ENCODE data around the gene CCNL1.

CCNL1 gene

DNA sequence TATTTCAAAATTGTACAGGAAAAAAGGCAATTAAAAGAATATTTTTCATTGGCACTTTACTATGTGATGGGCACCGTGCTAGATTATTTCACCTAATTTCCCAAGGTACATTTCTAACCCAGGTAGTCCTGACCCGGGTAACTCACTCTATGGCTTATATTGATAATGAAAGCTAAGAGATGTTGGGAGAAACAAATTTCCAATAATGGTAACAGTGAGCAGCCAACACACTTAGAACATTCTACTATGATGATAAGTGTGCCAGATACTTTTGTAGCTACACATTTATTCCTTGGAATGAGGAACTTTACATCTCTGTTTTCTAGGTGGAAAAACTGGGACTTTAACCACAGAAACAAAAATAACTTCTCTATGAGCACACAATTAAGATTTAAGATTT is 7.5 kb downstream of the CCNL1 start:
- no peak overlapping the region for H3K4me3 ChIP-seq (ENCODE audit: low read depth, low read length)
- no peak for DNase-seq (ENCODE audit: low read depth)
- TF ChIP-seq, protein P1, sequence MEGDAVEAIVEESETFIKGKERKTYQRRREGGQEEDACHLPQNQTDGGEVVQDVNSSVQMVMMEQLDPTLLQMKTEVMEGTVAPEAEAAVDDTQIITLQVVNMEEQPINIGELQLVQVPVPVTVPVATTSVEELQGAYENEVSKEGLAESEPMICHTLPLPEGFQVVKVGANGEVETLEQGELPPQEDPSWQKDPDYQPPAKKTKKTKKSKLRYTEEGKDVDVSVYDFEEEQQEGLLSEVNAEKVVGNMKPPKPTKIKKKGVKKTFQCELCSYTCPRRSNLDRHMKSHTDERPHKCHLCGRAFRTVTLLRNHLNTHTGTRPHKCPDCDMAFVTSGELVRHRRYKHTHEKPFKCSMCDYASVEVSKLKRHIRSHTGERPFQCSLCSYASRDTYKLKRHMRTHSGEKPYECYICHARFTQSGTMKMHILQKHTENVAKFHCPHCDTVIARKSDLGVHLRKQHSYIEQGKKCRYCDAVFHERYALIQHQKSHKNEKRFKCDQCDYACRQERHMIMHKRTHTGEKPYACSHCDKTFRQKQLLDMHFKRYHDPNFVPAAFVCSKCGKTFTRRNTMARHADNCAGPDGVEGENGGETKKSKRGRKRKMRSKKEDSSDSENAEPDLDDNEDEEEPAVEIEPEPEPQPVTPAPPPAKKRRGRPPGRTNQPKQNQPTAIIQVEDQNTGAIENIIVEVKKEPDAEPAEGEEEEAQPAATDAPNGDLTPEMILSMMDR (IDR thresholded peaks at IDR 0.05; ENCODE audit: low read depth, low read length, missing control alignments): no peak
- in situ Hi-C loops (cut with HindIII; ENCODE audit: low sequenced_read_pairs): no loop called here

DNA sequence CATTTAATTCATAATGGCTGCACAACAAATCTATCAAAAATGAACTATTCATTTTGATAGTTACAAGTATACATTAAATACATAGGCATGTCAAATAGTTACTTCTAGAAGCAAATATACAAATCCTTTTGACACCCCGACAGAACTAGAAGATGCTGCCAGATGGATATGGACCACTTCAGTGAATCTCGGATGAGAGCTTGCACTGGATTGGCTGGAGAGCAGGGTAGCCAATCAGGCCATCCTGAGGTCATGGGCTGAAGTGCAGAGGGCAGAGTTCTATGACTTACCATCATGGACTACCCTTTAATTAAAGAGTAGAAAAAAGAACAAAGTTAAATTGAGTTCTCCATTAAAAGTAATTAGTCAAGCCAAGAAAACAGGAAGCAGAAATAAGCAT is 8.3 kb downstream of the CCNL1 start:
- in situ Hi-C loops (cut with HindIII; ENCODE audit: low sequenced_read_pairs): no loop called here
- TF ChIP-seq, protein P1 (IDR thresholded peaks at IDR 0.05; ENCODE audit: low read depth, low read length, missing control alignments): no peak
- DNase-seq (ENCODE audit: low read depth): no peak
- no peak overlapping the region for H3K4me3 ChIP-seq (ENCODE audit: low read depth, low read length)

DNA sequence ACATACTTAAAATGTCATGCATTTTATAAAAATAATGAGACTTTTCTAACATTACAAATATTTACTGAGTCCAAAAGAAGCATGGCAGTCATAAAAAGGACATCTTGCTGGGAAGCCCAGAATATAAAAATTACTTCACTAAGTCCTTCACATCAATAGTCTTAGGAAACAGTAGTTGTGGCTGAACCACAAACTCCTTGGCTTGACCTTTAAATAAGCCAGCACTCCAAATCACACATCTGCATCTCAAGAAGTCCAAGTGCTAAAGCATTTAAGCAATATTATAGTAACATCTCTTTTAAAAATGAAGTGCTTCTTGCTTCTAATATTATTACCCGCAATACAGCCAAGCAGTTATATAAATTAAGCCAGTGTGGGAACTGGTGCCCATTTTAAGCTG is 8.8 kb downstream of the CCNL1 start:
- DNase-seq (ENCODE audit: low read depth): no peak
- in situ Hi-C loops (cut with HindIII; ENCODE audit: low sequenced_read_pairs): no loop called here
- no peak overlapping the region for H3K4me3 ChIP-seq (ENCODE audit: low read depth, low read length)
- TF ChIP-seq, protein P1 (IDR thresholded peaks at IDR 0.05; ENCODE audit: low read depth, low read length, missing control alignments): no peak

DNA sequence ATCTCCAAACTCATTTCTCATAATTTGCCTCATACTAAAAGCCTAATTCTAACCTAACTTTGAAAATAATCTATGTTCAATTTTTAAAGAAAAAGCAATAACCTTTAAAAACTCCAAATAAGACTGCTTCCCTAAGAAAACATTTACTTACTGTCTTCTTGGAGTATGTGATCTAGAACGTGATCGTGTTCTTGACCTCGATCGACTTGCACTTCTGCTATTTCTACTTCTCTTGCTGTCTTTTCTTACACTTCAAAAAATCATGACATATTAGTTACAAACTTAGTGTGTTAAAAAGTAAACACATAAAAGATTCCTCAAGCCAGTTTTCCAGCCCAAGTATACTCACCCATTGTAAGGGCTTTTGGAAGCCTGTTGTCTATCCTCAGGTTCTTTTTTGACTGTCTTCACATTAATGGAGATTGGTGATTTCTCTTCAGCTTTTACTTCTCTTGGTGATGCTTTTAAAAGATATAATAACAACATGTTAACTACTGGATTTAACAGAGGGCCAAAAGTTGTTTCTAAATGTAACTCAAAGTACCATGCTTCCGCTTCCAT is 10.7 kb downstream of the CCNL1 start:
- in situ Hi-C loops (cut with HindIII; ENCODE audit: low sequenced_read_pairs): no loop called here
- H3K4me3 ChIP-seq (ENCODE audit: low read depth, low read length): no peak overlapping the region
- TF ChIP-seq, protein P1 (IDR thresholded peaks at IDR 0.05; ENCODE audit: low read depth, low read length, missing control alignments): no peak
- DNase-seq (ENCODE audit: low read depth): no peak

DNA sequence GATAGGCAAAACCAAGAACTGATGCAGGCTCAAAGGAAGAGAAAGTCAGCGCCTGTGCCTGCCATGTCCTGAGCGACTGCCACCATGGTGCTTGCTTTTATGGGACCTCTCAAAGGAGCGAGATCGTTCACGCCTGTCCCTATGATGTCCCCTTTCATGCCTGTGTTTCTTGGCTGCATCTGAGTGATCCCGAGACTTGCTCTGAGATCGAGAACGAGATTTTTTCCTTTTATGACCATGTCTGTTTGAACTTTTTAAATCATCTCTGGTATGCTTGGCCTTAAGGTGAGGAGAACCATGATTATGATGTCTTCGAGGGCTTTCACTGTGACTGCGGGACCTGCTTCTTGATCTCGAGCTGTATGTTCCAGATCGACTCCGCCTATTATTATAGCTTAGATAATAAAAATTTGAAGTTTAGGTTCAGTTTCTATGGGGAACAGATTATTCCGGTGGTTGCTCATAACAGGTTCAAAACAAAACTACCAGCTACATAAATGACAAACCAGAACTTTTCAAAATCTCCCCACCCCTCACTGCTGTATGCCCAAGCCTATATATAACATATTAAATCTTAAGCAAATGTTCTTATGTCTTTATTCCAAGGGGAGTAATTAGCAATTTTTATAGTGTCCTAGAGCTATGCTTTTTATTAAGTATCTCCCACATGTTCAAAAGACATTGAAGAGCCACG is 11.6 kb downstream of the CCNL1 start:
- in situ Hi-C loops (cut with HindIII; ENCODE audit: low sequenced_read_pairs): no loop called here
- H3K4me3 ChIP-seq (ENCODE audit: low read depth, low read length): no peak overlapping the region
- TF ChIP-seq, protein P1 (IDR thresholded peaks at IDR 0.05; ENCODE audit: low read depth, low read length, missing control alignments): no peak
- DNase-seq (ENCODE audit: low read depth): no peak

DNA sequence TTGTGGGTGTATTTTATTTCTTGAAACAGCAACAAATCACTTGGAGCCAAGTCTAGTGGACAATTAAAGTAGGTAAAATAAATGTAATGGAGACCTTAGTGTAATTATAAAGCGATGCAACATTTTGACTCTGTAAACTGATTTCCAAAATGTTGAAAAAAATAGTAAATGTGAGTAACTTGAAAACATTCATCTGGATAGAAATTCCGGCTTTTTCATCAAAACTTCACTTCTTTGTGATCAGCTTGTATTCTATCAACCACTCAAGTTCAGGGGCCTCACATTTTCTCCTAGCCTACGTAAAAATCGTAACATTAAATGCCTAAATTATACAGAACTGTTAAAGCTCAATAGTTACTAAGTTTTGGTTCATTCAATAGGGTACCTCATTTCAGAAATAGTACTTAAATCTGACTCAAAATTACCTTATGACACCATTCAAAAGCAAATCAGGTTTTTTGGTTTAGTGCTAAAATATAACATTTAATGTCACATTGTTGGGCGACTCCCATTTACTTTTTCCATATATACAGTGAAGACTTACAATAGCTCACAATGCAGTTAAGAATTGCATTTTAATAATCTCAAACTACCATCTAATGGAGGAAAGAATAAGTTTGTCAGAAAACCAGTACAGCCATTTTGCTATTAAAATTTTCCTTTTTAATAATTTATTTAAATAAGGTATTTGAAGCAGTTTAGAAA is 12.7 kb downstream of the CCNL1 start:
- TF ChIP-seq, protein P1 (IDR thresholded peaks at IDR 0.05; ENCODE audit: low read depth, low read length, missing control alignments): no peak
- DNase-seq (ENCODE audit: low read depth): no peak
- no peak overlapping the region for H3K4me3 ChIP-seq (ENCODE audit: low read depth, low read length)
- in situ Hi-C loops (cut with HindIII; ENCODE audit: low sequenced_read_pairs): no loop called here

Data from astrocyte of the cerebellum (primary cell).